Upper lobe of left lung (tissue), 4 donors: ENCODE results near the gene OCSTAMP.

Experiments
- EP300 ChIP-seq, 4 donors: sonication (generic); formaldehyde crosslinking; IDR thresholded peaks; one replicate each; pipeline ENCODE4 v1.5.1; 2017; ENCODE audit warnings: antibody characterized with exemption in 4 of 4, control low read depth in 2 of 4
- POLR2A ChIP-seq, 4 donors: fragments of 450-650 bp; IDR thresholded peaks; one replicate each; pipeline ENCODE4 v1.5.1; 2016 to 2017; ENCODE audit warnings: antibody characterized with exemption in 4 of 4, mild to moderate bottlenecking in 2 of 4
- POLR2AphosphoS5 ChIP-seq, 2 donors: sonication (generic); formaldehyde crosslinking; IDR thresholded peaks; one replicate each; pipeline ENCODE4 v1.5.1; 2017; ENCODE audit warnings: antibody characterized with exemption in 2 of 2
- TF ChIP-seq, protein P1 (sequence below), 6 experiments: fragments of 450-650 bp in 4 of 6; fragments of 200-600 bp in 2 of 6; sonication (generic) in 2 of 6; IDR thresholded peaks; one replicate each; pipeline ENCODE4 v1.5.1; 2016 to 2019; ENCODE audit warnings: antibody characterized with exemption in 6 of 6

DNA sequence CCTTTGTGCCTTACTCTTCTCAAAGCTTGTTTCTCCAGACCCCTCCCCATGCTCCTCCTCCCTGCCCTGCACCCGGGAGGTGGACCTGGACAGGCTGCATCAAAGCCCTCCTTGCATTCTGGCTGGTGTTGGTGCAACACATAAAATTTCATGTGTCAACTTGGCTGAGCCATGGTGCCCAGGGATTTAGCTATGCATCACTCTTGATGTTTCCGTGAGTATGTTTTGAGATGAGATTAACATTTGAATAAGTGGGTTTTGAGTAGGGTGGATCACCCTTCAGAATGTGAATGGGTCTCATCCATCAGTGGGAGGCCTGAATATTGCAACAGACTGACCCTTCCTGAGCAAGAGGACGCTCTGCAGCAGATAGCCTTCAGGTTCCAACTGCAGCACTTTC lies 4.4 kb upstream of the OCSTAMP start:
- TF ChIP-seq, protein P1, sequence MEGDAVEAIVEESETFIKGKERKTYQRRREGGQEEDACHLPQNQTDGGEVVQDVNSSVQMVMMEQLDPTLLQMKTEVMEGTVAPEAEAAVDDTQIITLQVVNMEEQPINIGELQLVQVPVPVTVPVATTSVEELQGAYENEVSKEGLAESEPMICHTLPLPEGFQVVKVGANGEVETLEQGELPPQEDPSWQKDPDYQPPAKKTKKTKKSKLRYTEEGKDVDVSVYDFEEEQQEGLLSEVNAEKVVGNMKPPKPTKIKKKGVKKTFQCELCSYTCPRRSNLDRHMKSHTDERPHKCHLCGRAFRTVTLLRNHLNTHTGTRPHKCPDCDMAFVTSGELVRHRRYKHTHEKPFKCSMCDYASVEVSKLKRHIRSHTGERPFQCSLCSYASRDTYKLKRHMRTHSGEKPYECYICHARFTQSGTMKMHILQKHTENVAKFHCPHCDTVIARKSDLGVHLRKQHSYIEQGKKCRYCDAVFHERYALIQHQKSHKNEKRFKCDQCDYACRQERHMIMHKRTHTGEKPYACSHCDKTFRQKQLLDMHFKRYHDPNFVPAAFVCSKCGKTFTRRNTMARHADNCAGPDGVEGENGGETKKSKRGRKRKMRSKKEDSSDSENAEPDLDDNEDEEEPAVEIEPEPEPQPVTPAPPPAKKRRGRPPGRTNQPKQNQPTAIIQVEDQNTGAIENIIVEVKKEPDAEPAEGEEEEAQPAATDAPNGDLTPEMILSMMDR (IDR thresholded peaks at IDR 0.05), result no peak
- TF ChIP-seq POLR2A (IDR thresholded peaks at IDR 0.05) (no peak), POLR2AphosphoS5 (IDR thresholded peaks at IDR 0.05) (no peak), EP300 (IDR thresholded peaks at IDR 0.05) (no peak)
